ENCODE measurements around the gene KCNG1.
A peak's percentile ranks its signal among the peaks of the same experiment; 100 is the strongest.

KCNG1 gene

DNA sequence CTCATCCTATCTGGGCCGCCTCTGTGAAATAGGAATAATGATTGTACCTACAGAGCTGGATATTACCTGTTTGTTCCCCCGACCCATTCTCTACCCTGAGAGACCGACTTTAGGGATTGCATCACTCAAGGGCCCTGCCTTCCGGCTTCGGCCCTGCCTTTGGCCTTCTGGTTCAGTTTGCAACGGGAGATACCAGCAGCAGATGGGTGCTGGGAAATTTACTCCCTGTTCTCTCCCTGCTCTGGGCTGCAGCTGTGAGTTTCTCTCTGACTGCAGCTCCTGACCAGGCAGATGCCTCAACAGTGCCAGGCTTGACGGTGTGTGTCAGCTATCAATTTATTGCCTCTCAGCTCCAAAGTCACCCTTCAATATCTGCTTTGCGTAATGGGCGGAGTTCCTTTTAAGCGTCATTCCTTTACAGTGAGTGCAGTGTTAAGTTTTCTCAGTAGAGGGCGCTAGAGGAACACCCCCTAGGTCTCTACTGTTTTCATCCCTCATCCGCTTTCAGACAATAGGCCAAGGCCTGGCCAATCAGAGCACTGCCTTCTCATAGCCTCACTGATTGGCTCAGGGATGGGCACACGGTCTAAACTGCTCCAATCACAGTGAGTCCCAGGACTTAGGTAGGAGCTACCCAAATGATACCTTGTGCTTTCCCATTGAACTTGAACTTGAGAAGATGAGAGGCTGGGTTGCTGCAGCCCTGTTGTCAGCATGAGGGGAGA is 30.0 kb downstream of the KCNG1 start:
- TF ChIP-seq, protein P1, sequence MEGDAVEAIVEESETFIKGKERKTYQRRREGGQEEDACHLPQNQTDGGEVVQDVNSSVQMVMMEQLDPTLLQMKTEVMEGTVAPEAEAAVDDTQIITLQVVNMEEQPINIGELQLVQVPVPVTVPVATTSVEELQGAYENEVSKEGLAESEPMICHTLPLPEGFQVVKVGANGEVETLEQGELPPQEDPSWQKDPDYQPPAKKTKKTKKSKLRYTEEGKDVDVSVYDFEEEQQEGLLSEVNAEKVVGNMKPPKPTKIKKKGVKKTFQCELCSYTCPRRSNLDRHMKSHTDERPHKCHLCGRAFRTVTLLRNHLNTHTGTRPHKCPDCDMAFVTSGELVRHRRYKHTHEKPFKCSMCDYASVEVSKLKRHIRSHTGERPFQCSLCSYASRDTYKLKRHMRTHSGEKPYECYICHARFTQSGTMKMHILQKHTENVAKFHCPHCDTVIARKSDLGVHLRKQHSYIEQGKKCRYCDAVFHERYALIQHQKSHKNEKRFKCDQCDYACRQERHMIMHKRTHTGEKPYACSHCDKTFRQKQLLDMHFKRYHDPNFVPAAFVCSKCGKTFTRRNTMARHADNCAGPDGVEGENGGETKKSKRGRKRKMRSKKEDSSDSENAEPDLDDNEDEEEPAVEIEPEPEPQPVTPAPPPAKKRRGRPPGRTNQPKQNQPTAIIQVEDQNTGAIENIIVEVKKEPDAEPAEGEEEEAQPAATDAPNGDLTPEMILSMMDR (IDR thresholded peaks at IDR 0.05; ENCODE audit: control insufficient read depth, insufficient read depth, low read depth, low read length, missing control alignments): peak; percentile 64
- no peak overlapping the region for H3K4me3 ChIP-seq (ENCODE audit: control insufficient read depth, low read depth, low read length)
- DNase-seq (ENCODE audit: low read depth): no peak

DNA sequence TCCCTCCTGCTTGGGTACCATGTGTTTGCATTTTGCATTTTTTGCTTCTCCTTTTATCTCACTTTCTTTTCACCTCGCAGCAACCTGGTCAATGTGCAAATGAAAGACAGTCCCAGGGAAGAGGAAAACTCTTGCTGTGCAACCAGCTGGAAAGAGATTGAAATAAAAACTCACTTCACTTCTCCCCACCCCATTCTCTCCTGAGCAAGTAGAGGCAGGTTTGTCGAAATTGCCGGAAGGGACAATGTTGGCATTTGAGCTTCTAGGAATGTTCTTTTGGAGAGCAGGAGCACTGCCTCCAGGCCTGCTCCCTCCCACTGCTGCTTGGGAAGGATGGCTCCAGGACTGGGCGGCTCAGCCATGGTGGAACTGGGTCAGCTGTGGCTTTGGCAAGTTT is 30.6 kb downstream of the KCNG1 start:
- no peak overlapping the region for H3K4me3 ChIP-seq (ENCODE audit: control insufficient read depth, low read depth, low read length)
- DNase-seq (ENCODE audit: low read depth): no peak
- TF ChIP-seq, protein P1 (IDR thresholded peaks at IDR 0.05; ENCODE audit: control insufficient read depth, insufficient read depth, low read depth, low read length, missing control alignments): no peak

DNA sequence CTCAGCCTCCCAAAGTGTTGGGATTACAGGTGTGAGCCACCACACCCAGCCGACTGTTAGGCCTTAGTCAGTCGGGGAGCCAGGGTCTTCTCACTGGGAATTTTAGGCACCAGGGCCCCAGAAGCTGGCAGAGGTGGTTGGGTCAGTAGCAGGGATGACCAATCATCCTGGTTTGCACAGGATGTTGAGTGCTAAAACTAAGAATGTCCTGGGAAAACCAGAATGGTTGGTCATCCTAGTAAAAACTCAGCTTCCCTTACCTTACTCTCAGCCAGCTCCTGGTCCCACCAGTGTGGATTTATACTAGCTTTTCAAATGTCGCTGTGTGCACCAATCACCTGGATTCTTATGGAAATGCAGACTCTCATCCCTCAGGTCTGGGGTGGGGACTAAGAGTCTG is 31.8 kb downstream of the KCNG1 start:
- TF ChIP-seq, protein P1 (IDR thresholded peaks at IDR 0.05; ENCODE audit: control insufficient read depth, insufficient read depth, low read depth, low read length, missing control alignments): no peak
- no peak for DNase-seq (ENCODE audit: low read depth)
- no peak overlapping the region for H3K4me3 ChIP-seq (ENCODE audit: control insufficient read depth, low read depth, low read length)

DNA sequence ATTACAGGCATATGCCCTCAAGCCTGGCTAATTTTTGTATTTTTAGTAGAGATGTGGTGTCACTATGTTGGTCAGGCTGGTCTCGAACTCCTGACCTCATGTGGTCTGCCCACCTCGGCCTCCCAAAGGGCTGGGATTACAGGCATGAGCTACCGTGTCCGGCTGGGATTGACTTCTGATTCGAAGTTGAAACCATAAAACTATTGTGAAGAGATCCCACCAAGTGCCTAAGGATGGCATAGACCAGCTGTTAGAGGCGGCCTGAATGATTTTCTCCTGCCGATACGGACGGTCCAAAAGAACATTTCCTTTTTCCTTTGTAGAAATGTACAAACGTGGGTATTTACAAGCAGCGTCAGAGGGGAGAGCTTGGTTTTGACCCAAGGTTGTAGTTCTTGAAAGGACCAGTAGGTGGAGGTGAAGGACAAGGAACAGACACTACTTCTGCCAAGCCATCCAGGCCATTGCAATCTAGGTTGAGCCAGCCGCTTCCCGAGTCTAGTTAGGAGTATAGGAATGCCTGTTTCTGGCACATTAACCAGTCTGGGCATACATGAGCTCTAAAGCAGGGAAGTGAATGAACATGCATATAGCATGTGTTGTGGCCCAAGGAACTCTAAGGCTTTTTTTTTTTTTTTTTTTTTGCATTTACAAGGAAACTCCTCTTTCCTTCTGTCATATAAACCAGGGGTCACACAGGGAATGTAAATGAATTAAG is 35.3 kb downstream of the KCNG1 start:
- TF ChIP-seq, protein P1 (IDR thresholded peaks at IDR 0.05; ENCODE audit: control insufficient read depth, insufficient read depth, low read depth, low read length, missing control alignments): peak; percentile 91

DNA sequence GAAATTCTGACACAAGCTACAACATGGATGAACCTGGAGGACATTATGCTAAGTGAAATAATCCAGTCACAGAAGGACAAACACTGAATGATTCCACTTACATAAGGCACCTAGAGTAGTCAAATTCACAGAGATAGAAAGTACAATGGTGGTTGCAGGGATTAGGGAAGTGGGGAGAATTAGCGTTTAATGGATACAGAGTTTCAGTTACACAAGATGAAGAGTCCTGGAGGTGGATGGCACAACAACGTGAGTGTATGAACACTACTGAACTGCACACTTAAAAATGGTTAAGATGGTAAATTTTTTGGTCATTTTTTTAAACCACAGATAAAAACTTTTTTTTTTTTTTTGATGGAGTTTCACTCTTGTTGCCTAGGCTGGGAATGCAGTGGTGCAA is 39.6 kb downstream of the KCNG1 start:
- no peak for DNase-seq (ENCODE audit: low read depth)
- no peak overlapping the region for H3K4me3 ChIP-seq (ENCODE audit: control insufficient read depth, low read depth, low read length)
- TF ChIP-seq, protein P1 (IDR thresholded peaks at IDR 0.05; ENCODE audit: control insufficient read depth, insufficient read depth, low read depth, low read length, missing control alignments): no peak

More for the DNA sequence above, 35.3 kb downstream of the KCNG1 start:
- H3K4me3 ChIP-seq (ENCODE audit: control insufficient read depth, low read depth, low read length): no peak overlapping the region
- DNase-seq (ENCODE audit: low read depth): peak; percentile 69

DNA sequence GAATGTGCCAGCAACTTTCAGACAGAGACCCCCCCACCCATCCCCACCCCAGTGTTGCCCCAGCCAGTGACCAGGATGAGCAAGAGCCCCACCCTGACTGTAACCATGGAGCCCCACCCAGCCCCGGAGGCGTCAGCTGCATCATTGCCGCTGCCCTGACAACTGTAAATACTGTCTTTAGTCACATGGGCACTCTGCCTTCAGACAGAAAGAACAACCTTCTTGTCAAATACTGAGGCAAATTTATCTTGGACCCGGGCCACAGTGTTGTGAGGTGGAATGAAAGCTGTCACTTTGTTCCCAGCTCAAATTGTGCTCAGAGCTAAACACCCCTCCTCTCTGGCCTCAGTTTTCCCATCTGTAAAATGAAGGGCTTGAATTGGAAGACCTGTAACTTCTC is 40.5 kb downstream of the KCNG1 start:
- no peak overlapping the region for H3K4me3 ChIP-seq (ENCODE audit: control insufficient read depth, low read depth, low read length)
- TF ChIP-seq, protein P1 (IDR thresholded peaks at IDR 0.05; ENCODE audit: control insufficient read depth, insufficient read depth, low read depth, low read length, missing control alignments): no peak
- DNase-seq (ENCODE audit: low read depth): no peak

Measured in AG09309 (cell line).